OCI-LY7 (cell line): Measurements from ENCODE around the gene SYNM. TPM values are rescaled to one million over a fixed set of nuclear protein-coding genes. Genes with fewer than 3 reads are reported as not detected.

Experiments used
- BruUV-seq: library from RNA; stranded (reverse); fragments of 400-500 nt; replicated peaks from 2 replicates; lab custom pipeline; 2021; lab: Mats Ljungman, UMichigan
- CTCF ChIA-PET: fragments of 300-600 bp; sonication (Branson Sonifier 250); formaldehyde crosslinking; loops from one replicate; lab custom pipeline; 2022; ENCODE audit warnings: antibody characterized with exemption; ENCODE audit not compliant: unreplicated experiment; lab: Charles Lee
- POLR2A ChIA-PET: fragments of 300-600 bp; sonication (Branson Sonifier 250); formaldehyde crosslinking; loops from one replicate; lab custom pipeline; 2022; ENCODE audit warnings: antibody characterized with exemption; lab: Charles Lee
- DNase-seq: peaks from one replicate; pipeline ENCODE4 v3.0.0-alpha.2; 2015; ENCODE audit warnings: low spot score
- H2AFZ ChIP-seq: fragments of 200-600 bp; sonication (generic), shearing (Covaris generic); 2 replicates; pipeline ENCODE4 v1.6.1; 2014; ENCODE audit warnings: mild to moderate bottlenecking, antibody characterized with exemption, low read length, moderate library complexity
- H3K27ac ChIP-seq: fragments of 200-600 bp; sonication (generic); 2 replicates; pipeline ENCODE4 v1.5.1; 2014; ENCODE audit warnings: mixed run types, low read depth, mild to moderate bottlenecking, moderate library complexity, low read length, inconsistent platforms; ENCODE audit not compliant: poor library complexity, severe bottlenecking
- H3K36me3 ChIP-seq: fragments of 200-600 bp; sonication (generic); 2 replicates; pipeline ENCODE4 v1.6.1; 2014; ENCODE audit warnings: mild to moderate bottlenecking, antibody characterized with exemption, low read length, moderate library complexity, mixed read lengths; ENCODE audit not compliant: insufficient read depth
- H3K4me1 ChIP-seq: fragments of 200-600 bp; sonication (generic); 2 replicates; pipeline ENCODE4 v1.5.1; 2014; ENCODE audit warnings: mild to moderate bottlenecking, low read length; ENCODE audit not compliant: insufficient read depth, poor library complexity, severe bottlenecking
- H3K4me2 ChIP-seq: fragments of 200-600 bp; sonication (generic); 2 replicates; pipeline ENCODE4 v1.6.1; 2014; ENCODE audit warnings: mild to moderate bottlenecking, low read length
- H3K4me3 ChIP-seq: fragments of 200-600 bp; sonication (generic); 2 replicates; pipeline ENCODE4 v1.5.1; 2014; ENCODE audit warnings: mild to moderate bottlenecking, low read depth, low read length; ENCODE audit not compliant: poor library complexity, severe bottlenecking
- H3K79me2 ChIP-seq: fragments of 200-600 bp; sonication (generic); 2 replicates; pipeline ENCODE4 v1.6.1; 2016; ENCODE audit warnings: low read depth, mild to moderate bottlenecking, low read length, moderate library complexity, mixed read lengths; ENCODE audit not compliant: insufficient read depth
- H3K9me2 ChIP-seq: fragments of 200-600 bp; sonication (generic); 2 replicates; pipeline ENCODE4 v1.6.1; 2016; ENCODE audit warnings: mild to moderate bottlenecking, low read length, mixed read lengths; ENCODE audit not compliant: insufficient read depth
- H3K9me3 ChIP-seq: fragments of 200-600 bp; sonication (generic); 2 replicates; pipeline ENCODE4 v1.6.1; 2014; ENCODE audit warnings: mild to moderate bottlenecking, mixed run types, low read length, mixed read lengths
- H4K20me1 ChIP-seq: fragments of 200-600 bp; sonication (generic); 2 replicates; pipeline ENCODE4 v1.6.1; 2014; ENCODE audit warnings: mild to moderate bottlenecking, antibody characterized with exemption, low read length, moderate library complexity, mixed read lengths; ENCODE audit not compliant: insufficient read depth
- EZH2phosphoT487 ChIP-seq: fragments of 200-600 bp; sonication (generic); IDR thresholded peaks from 2 replicates; pipeline ENCODE4 v1.6.1; 2018; ENCODE audit warnings: low read depth, borderline replicate concordance, mild to moderate bottlenecking, mixed run types, antibody characterized with exemption, low read length, moderate library complexity, mixed read lengths
- intact Hi-C: fragments of 100-400 bp; cut with micrococcal nuclease; formaldehyde crosslinking; loops from one replicate; pipeline ENCODE4 v1.10.0; 2022; ENCODE audit not compliant: unreplicated experiment
- total RNA-seq, 2 experiments: library from RNA; depleted of rRNA in 1 of 2; stranded (reverse); fragments of >200 nt in 1 of 2; shearing (Covaris generic) in 1 of 2; gene quantifications; 2 replicates each; pipeline ENCODE4 v1.2.3, GENCODE V29; 2014 to 2022
- TF ChIP-seq, protein P1 (sequence below): fragments of 200-600 bp; sonication (generic); conservative IDR thresholded peaks from 2 replicates; pipeline ENCODE4 v1.5.1; 2014; ENCODE audit warnings: mild to moderate bottlenecking, antibody characterized with exemption, low read length, moderate library complexity, mixed read lengths

Gene SYNM
- total RNA-seq, 2 experiments from 2014 or later: 0.08 to 0.41 TPM

DNA sequence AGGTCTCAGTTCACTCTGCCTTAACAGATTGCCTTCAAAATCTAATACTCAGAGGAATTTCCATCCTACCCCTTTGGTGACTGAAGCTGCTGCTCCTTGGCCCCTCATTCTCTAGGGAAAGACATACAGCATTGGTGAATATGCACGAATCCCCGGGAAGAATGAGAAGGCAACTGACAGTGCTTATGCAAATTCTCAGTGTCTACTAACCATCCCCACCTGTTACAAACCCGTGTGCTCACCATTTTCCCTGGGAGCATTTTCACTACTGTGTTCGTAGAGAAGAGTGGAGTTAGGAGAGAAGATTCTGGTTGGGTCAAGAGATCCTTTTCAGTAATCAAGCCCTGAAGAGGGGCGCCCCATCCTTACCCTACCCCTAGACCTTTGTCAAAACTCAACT, 37.7 kb downstream of the SYNM start:
- Histone ChIP-seq H3K9me2 (no peaks in the 10 kb centered on the region), H3K4me3 (no peak overlapping the region), H4K20me1 (no peaks in the 10 kb centered on the region), H3K4me2 (no peak overlapping the region), H3K27ac (no peak overlapping the region), H3K36me3 (no peaks in the 10 kb centered on the region), H3K79me2 (no peaks in the 10 kb centered on the region), H3K9me3 (no peaks in the 10 kb centered on the region), H3K4me1 (no peaks in the 10 kb centered on the region), H2AFZ (no peak overlapping the region)
- intact Hi-C loops: no loop called here
- BruUV-seq: no TSS peak
- ChIA-PET CTCF (no interaction called here), POLR2A (interaction anchor here (0.6 kb wide), 1 partner anchor 481 kb away, joined by 5 read pairs; no protein-coding TSS in a partner anchor)
- no peak for TF ChIP-seq EZH2phosphoT487
- TF ChIP-seq, protein P1, sequence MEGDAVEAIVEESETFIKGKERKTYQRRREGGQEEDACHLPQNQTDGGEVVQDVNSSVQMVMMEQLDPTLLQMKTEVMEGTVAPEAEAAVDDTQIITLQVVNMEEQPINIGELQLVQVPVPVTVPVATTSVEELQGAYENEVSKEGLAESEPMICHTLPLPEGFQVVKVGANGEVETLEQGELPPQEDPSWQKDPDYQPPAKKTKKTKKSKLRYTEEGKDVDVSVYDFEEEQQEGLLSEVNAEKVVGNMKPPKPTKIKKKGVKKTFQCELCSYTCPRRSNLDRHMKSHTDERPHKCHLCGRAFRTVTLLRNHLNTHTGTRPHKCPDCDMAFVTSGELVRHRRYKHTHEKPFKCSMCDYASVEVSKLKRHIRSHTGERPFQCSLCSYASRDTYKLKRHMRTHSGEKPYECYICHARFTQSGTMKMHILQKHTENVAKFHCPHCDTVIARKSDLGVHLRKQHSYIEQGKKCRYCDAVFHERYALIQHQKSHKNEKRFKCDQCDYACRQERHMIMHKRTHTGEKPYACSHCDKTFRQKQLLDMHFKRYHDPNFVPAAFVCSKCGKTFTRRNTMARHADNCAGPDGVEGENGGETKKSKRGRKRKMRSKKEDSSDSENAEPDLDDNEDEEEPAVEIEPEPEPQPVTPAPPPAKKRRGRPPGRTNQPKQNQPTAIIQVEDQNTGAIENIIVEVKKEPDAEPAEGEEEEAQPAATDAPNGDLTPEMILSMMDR: no peak
- DNase-seq: no peak

DNA sequence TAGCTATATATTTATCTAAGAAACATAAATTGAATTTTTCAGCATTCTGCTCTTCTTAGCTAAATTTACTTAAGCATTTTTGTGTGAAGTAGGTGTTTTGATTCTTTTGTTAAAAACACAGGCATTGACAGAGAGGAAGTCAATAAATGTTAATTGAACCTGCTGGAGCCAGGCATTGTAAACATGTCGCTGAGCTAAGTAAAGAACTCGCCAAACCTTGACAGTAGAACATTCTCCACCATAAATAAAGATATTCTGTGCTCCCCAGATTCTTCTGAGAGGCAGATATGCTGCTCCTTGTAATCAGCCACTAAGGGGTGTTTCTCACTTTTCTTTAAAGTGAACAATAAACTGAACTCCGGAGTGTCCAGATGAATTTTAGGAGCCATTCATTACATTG, 38.4 kb downstream of the SYNM start:
- DNase-seq: no peak
- no peak overlapping the region for H3K4me2 ChIP-seq
- no peaks in the 10 kb centered on the region for H3K9me2 ChIP-seq
- H4K20me1 ChIP-seq: no peaks in the 10 kb centered on the region
- no TSS peak for BruUV-seq
- H2AFZ ChIP-seq: no peak overlapping the region
- H3K79me2 ChIP-seq: no peaks in the 10 kb centered on the region
- no peak overlapping the region for H3K27ac ChIP-seq
- no peaks in the 10 kb centered on the region for H3K9me3 ChIP-seq
- no peak for TF ChIP-seq EZH2phosphoT487
- TF ChIP-seq, protein P1: no peak
- POLR2A ChIA-PET: interaction anchor here (0.6 kb wide), 1 partner anchor 481 kb away, joined by 5 read pairs; no protein-coding TSS in a partner anchor
- H3K4me1 ChIP-seq: no peaks in the 10 kb centered on the region
- CTCF ChIA-PET: no interaction called here
- H3K4me3 ChIP-seq: no peak overlapping the region
- H3K36me3 ChIP-seq: no peaks in the 10 kb centered on the region
- intact Hi-C loops: no loop called here
